ENCODE measurements around the gene ITGA6.

DNA sequence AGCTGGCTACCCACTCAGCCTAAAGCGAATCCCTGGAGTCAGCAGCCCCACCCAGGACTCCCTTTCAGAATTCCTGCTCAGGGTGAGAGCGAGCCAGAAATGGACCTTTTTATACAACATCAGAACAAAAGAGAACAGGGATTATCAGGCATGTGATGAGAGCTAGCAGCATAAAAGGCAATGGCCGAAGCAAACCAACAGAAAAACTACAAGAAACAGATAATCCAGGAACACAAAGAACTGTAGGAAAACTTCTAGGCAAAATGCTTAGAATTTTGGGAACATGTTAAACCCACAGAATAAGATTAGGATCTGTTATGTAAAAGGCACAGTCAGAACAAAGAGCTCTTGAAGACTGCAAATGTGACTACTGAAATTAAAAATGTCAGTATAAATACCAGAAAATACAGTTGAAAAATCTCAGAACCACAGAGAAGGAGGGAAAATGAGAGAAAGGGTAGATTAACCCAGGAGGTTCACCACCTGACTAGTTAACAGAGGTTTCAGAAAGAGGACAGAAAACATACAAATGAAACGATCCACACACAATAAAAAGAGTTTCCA is 31.3 kb downstream of the ITGA6 start:
- TF ChIP-seq, protein P1, sequence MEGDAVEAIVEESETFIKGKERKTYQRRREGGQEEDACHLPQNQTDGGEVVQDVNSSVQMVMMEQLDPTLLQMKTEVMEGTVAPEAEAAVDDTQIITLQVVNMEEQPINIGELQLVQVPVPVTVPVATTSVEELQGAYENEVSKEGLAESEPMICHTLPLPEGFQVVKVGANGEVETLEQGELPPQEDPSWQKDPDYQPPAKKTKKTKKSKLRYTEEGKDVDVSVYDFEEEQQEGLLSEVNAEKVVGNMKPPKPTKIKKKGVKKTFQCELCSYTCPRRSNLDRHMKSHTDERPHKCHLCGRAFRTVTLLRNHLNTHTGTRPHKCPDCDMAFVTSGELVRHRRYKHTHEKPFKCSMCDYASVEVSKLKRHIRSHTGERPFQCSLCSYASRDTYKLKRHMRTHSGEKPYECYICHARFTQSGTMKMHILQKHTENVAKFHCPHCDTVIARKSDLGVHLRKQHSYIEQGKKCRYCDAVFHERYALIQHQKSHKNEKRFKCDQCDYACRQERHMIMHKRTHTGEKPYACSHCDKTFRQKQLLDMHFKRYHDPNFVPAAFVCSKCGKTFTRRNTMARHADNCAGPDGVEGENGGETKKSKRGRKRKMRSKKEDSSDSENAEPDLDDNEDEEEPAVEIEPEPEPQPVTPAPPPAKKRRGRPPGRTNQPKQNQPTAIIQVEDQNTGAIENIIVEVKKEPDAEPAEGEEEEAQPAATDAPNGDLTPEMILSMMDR (IDR thresholded peaks at IDR 0.05; ENCODE audit: poor library complexity, severe bottlenecking), result no peak
- TF ChIP-seq EP300 (conservative IDR thresholded peaks at IDR 0.05; ENCODE audit: poor library complexity, severe bottlenecking), result no peak
- TF ChIP-seq, protein P2, sequence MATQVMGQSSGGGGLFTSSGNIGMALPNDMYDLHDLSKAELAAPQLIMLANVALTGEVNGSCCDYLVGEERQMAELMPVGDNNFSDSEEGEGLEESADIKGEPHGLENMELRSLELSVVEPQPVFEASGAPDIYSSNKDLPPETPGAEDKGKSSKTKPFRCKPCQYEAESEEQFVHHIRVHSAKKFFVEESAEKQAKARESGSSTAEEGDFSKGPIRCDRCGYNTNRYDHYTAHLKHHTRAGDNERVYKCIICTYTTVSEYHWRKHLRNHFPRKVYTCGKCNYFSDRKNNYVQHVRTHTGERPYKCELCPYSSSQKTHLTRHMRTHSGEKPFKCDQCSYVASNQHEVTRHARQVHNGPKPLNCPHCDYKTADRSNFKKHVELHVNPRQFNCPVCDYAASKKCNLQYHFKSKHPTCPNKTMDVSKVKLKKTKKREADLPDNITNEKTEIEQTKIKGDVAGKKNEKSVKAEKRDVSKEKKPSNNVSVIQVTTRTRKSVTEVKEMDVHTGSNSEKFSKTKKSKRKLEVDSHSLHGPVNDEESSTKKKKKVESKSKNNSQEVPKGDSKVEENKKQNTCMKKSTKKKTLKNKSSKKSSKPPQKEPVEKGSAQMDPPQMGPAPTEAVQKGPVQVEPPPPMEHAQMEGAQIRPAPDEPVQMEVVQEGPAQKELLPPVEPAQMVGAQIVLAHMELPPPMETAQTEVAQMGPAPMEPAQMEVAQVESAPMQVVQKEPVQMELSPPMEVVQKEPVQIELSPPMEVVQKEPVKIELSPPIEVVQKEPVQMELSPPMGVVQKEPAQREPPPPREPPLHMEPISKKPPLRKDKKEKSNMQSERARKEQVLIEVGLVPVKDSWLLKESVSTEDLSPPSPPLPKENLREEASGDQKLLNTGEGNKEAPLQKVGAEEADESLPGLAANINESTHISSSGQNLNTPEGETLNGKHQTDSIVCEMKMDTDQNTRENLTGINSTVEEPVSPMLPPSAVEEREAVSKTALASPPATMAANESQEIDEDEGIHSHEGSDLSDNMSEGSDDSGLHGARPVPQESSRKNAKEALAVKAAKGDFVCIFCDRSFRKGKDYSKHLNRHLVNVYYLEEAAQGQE (IDR thresholded peaks at IDR 0.05; ENCODE audit: borderline replicate concordance), result no peak
- TF ChIP-seq RAD21 (conservative IDR thresholded peaks at IDR 0.05), result no peak
- TF ChIP-seq EZH2 (IDR thresholded peaks at IDR 0.05; ENCODE audit: borderline replicate concordance, insufficient read depth, low read length, poor library complexity, severe bottlenecking), result no peak
- TF ChIP-seq POLR2AphosphoS5 (IDR thresholded peaks at IDR 0.05), result no peak
- TF ChIP-seq MXI1 (conservative IDR thresholded peaks at IDR 0.05; ENCODE audit: poor library complexity, severe bottlenecking), result no peak

Measured in neural cell (in vitro differentiated cells).